Left cardiac atrium (tissue), 4 donors: ENCODE results near the gene DNAI2. TPM values are rescaled to one million over a fixed set of nuclear protein-coding genes. Genes with fewer than 3 reads are reported as not detected.
"Not testable (repeated sequence)": the region's sequence is repeated elsewhere in the genome, so short reads cannot be mapped to it uniquely, and the experiment has no call there.

Experiments used
- ATAC-seq, 2 donors: fragments of 200-7000 bp; cut with Tn5 transposase; one replicate each; pipeline ENCODE4 v1.9.1; 2020; ENCODE audit warnings: mild to moderate bottlenecking in 2 of 2, moderate library complexity in 2 of 2
- DNase-seq: peaks from one replicate; pipeline ENCODE4 v3.0.0-alpha.2; 2020
- intact Hi-C, 2 donors: fragments of 100-400 bp; cut with DNase I; formaldehyde crosslinking; loops; one replicate each; pipeline versions ENCODE4 v1.14.1 to v1.15.1; 2022 to 2023
- total RNA-seq, 2 donors: library from RNA; stranded (reverse); fragmentation: NEBNext Ultra II Directional; extraction: Animal tissue kit (Norgen Biotek cat#: 25700); gene quantifications; one replicate each; pipeline ENCODE4 v1.2.1, GENCODE V29; 2021
- donor health status: DM: no; HTN: yes; CAD: no.
- donor health status: DM: no; HTN: yes; CAD: no; lungs with severe emphysema.
- donor health status: DM: yes; HTN: yes; CAD: no.
- donor health status: Dilated cardiomyopathy.

Gene DNAI2
- total RNA-seq, 2 donors from 2014 or later: not detected

DNA sequence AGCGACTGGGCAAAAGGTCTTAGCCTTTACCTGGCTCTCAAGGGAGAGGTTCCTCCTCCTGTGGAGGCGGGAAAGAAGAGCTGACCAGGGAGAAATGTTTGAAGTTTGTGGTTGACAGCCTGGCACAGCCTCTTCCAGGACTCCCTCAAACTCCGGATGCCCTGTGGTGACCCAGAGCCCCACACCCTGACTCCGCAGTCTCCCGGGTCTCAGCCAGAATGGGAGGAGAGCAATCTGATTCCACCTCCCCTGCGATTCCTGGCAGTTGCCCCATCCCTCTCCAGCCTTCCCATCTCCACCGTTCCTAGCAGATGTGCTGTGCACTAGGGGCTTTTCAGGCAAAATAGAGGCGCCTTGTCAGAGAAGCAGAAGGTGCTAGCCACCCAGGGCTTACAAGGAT lies 5.5 kb upstream of the DNAI2 start:
- no peak for DNase-seq
- intact Hi-C loops: no loop called here
- ATAC-seq: no peak

DNA sequence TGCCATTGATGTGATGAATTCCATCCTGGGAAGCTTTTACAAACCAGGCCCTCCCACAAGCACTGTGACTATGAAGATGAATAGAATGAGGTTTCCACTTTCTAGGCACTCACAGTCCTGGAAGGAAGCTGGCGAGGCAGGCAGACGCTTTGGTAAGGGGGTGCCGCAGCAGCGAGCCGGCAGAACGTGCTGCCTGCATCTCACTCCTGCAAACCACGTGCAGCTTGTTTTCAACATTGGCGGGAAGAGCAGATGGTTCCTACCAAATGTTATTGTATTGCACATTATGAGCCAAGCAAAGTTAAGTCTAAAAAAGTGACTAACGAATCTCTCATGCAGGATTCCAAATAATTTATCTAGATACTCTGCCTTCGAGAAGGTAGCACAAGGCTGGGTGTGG lies 3.7 kb upstream of the DNAI2 start:
- ATAC-seq (no peak), DNase-seq (no peak)
- intact Hi-C loops: loop anchor here in 1 of 2 donors (10.0 kb wide), 1 partner anchor 56 kb away; the partner anchor contains the start of gene TTYH2

DNA sequence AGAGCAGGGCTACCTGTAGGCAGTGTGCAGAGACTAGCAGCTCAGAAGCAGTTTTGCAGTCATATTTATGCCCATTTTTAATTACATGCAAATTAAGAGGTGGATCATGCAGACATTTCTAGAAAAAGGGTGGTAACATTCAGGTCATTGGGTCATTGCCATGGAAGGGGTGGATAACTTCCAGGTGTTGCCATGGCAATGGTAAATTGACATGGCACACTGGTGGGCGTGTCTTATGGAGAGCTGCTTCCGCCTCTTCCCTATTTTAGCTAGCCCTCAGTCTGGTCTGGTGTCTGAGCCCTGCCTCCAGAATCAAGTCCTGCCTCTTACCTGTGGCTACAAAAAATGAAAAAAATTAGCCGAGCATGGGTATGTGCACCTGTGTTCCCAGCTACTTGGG lies 2.8 kb upstream of the DNAI2 start:
- ATAC-seq (no peak), DNase-seq (no peak)
- intact Hi-C loops: loop anchor here in 1 of 2 donors (10.0 kb wide), 1 partner anchor 56 kb away; the partner anchor contains the start of gene TTYH2

DNA sequence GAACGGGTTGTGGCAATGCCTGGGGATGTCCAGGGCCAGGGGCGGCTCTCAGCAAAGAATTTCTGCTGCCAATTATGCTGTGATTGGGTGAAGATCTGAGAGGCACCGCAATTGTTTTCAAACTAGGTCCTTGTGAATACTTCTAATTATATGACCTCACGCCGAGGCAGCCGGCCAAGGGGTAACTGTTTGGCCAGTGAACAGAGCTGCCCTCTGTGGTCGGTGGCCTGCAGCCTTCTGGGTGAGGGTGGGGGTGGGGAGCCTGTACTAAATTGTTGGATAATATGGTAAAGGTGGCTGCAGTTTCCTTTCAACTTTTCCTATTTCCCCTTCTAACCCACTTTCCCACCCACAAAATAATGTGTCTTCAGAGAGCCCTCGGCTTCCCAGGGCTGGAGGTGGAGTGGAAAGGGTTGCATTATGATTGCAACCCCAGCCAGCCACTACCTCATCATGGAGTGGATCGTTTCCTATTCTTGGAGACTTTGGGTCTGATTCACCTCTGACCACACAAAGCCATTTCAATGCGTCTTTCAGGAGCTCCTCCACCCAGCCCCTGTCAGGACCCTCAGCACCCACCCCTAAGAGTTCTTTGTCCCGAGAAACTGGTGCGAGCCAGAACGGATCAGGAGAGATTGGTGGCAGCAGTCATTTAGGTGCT lies 2.0 kb upstream of the DNAI2 start:
- DNase-seq (peak; percentile 82), ATAC-seq (peak in 1 of 2 donors; percentile 21)
- intact Hi-C loops: loop anchor here in 1 of 2 donors (10.0 kb wide), 1 partner anchor 57 kb away; the partner anchor contains the start of gene TTYH2

DNA sequence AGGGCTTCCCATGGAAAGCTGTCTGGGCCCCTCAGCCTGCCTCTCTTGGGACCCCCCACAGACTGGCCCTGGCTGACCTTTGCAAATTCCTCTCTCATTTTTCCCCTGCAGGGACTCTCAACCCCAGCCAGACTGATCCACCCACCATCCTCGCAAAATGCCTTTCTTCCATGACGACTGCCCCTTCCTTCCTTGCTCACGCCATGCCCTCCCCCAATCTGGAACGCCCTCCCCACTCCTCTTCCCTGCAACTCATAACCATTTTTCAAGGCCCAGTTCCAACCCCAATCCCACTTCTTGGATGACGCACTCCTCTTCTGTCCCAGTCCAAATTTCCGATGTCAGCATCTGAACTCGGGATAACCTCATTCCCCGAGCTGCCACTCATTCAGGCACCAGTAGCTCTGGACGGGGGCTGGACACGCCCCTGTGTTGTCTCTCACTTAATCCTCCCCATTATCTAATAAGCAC lies 1.3 kb upstream of the DNAI2 start:
- ATAC-seq: peak; percentile 28 to 53
- intact Hi-C loops: loop anchor here in 1 of 2 donors (10.0 kb wide), 1 partner anchor 58 kb away; the partner anchor contains the start of gene TTYH2
- peak; percentile 80 for DNase-seq

DNA sequence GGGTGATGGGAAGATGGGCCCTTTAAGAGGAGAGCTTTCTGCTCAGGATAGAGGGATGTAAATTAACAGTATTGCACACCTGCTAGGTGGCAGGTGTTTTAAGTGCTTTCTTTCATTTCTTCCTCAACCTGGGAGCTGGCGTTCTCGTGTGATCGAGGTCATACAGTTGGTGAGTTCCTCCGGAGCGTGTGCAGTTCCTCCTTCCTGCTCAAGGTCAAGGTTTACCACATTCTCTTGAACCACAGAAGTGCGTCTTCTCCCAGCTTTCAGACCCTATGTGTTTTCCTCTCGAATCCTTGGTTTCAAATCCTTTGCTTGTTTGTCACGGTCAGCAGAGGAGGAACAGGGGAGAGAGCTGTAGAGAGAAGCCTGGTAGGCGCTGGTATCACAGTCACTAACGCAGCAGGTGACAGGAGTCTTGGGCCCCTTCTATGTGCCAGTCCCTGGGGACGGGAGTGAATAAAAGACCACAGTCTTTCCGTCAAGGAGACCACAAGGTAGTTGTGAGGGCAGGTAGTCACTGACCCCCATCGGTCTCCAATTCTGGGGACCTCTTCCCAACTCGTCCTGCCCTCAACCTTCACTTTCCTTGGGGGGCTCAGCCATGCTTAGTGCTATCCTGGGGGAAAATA lies 791 bp downstream of the DNAI2 start:
- intact Hi-C loops: loop anchor here in 1 of 2 donors (10.0 kb wide), 1 partner anchor 60 kb away; the partner anchor contains the start of gene TTYH2
- no peak for DNase-seq
- ATAC-seq: no peak

DNA sequence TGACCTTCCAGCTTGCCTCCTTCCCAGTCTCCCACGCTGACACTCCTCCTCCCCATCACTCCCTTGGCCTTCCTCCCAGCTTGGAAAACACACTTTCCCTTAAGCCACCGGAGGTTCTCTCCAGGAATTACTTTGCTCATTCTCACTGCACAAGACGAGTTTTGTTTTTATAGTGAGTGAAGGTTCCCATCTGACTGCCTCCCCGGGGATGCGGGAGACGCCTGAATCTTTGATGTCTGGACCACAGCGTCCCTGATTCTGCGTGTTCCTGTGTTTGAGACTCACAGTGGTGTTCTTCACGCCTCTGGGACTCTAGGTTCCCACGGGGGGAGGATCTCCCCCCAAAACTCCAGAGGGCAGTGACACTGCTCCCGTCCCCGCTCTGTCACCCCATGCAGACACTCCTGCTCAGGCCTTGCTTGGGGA lies 2.0 kb downstream of the DNAI2 start:
- peak; percentile 66 to 73 for ATAC-seq
- peak; percentile 72 for DNase-seq
- intact Hi-C loops: loop anchor here in 1 of 2 donors (10.0 kb wide), 1 partner anchor 61 kb away; the partner anchor contains the start of gene TTYH2

DNA sequence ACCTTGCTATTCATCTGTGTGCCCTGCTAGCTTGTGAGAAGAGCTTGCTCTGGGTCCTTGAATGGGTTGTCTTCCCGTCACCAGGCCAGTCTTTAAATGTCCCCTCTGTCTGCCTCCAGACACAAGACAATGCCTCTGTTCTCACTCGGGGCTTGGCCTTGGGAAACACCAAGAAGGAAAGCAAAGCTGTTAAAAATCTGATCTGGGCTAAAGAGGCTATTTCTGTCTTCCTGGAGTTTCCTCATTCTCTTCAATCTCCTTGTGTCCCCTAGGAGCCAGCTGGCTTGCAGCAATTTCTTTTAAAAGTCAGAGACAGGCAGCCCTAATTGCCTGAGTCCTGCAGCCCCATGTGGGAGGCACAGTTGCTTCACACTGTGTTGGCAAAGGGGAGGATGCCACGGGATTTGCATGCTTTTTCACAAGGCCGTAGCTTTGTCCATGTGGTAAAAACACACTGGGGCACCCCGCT lies 2.5 kb downstream of the DNAI2 start:
- intact Hi-C loops: loop anchor here in 1 of 2 donors (10.0 kb wide), 1 partner anchor 62 kb away; the partner anchor contains the start of gene TTYH2
- DNase-seq (peak; percentile 60), ATAC-seq (peak; percentile 44 to 71)

DNA sequence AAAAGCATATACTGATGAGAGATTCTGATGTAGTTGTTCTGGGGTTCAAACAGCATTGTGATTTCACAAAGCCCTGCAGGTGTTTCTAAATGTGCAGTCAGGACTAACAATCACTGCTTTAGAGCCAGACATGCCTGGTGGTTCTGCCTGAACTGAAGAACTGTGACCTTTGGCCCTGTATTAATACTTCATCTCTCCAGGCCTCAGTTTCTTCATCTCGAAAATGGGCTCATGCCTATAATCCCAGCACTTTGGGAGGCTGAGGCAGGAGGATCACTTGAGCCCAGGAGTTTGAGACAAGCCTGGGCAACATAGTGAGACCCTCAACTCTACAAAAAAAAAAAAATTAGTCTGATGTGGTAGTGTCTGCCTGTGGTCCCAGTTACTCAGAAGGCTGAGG lies 3.9 kb downstream of the DNAI2 start:
- DNase-seq: no peak
- ATAC-seq: no peak
- intact Hi-C loops: loop anchor here in 1 of 2 donors (10.0 kb wide), 1 partner anchor 63 kb away; the partner anchor contains the start of gene TTYH2

DNA sequence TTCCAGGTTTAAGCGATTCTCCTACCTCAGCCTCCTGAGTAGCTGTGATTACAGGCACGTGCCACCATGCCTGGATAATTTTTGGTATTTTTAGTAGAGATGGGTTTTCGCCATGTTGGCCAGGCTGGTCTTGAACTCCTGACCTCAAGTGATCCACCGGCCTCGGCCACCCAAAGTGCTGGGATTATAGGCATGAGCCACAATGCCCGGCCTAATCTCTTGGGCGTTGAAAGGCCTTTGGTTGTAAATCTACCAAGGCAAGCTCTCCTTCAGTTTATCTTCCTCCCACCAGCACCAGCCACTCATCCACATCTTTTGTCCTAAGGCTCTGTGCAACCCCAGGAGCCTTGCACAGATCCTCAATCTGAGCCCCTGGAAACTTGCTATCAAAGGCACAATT lies 5.6 kb downstream of the DNAI2 start:
- not testable (repeated sequence) for ATAC-seq, DNase-seq
- intact Hi-C loops: loop anchor here in 1 of 2 donors (10.0 kb wide), 1 partner anchor 65 kb away; the partner anchor contains the start of gene TTYH2

DNA sequence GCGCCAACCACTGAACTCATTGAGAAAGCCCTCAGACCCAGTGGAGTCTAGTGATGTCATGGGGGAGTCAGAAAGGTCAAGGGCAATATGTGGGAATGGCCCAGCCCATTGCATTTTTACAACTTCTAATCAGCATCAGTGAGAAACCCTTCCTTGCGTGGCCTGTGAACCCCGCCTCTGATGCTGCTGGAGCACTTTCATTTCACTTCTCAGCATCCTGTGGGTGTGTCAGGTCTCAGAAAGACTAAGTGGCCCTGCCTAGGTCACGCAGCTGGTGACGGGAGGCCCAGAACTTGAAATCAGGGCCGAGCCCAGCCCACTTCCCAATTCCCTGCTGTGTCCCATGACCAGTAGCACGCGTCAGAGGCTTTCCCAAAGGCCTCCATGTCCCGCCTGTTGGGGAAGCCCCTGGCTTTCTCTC lies 6.1 kb downstream of the DNAI2 start:
- intact Hi-C loops: no loop called here
- peak; percentile 66 for DNase-seq
- ATAC-seq: no peak

DNA sequence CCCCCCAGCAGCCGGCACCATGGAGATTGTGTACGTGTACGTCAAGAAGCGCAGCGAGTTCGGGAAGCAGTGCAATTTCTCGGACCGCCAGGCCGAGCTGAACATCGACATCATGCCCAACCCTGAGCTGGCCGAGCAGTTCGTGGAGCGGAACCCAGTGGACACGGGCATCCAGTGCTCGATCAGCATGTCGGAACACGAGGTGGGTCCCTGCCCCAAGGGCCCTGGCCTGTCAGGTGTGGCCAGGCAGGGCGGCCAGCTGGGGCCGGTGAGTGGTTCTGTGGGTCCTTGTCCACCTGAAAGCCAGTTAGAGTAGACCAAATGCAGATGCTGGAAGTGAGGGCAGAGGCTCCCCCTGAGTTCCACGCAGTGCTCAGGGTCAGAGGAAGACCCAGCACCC lies 7.8 kb downstream of the DNAI2 start:
- DNase-seq (no peak), ATAC-seq (no peak)
- intact Hi-C loops: no loop called here

DNA sequence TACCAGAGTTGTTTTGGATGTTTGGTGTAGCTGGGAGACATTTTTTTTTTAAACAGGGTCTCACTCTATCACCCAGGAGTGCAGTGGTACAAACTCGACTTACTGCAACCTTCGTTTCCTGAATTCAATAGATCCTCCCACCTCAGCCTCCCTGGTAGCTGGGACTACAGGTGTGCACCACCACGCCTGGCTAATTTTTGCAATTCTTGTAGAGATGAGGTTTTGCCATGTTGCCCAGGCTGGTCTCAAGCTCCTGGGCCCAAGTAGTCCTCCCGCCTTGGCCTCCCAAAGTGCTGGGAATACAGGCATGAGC lies 8.2 kb downstream of the DNAI2 start:
- ATAC-seq, intact Hi-C loops, DNase-seq: not testable (repeated sequence)

DNA sequence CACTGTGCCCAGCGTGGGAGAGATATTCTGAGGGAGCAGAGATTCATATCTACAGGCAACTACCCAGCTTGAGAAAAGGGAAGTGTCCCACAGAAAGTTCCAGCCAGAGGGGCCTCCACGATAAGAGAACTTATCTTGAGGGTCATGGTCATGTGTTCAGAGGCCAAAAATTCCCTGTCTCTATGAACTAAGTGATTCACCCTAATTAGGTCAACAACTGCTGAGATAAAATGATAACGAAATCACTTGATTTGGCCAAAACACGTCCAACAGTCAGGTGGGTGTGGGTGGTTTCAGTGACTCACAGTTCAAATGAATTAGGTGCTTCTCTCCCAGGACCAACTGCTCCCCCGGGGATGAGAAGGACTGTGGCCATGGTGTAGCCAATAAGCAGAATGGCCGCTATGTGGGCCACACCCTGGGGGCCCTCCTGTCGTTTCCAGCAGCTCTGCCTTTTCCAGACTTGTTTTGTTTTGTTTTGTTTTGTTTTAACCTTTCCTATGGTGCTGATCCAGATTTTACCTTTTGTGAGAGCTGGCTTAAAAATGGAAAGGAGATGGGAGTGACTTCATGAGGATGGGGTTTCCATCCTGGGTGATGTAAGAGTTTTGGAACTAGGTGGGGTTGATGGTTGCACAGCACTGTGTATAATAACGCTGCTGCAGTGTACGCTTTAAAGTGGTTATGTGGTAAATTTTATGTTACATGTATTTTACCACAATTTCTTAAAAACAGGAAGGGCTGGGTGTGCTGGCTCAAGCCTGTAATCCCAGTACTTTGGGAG lies 8.7 kb downstream of the DNAI2 start:
- intact Hi-C loops: no loop called here
- ATAC-seq (peak; percentile 32 to 61), DNase-seq (no peak)

DNA sequence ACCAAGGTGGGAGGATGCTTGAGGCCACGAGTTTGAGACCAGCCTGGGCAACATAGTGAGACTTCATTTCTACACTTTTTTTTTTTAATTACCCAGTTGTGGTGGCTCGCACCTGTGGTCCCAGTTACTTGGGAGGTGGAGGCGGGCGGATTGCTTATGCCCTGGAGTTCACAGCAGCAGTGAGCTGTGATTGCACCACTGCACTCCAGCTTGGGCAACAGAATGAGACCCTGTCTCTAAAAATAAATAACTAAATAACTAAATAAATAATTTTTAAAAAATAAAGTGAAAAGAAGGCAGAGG lies 9.3 kb downstream of the DNAI2 start:
- DNase-seq: no peak
- intact Hi-C loops: no loop called here
- no peak for ATAC-seq

DNA sequence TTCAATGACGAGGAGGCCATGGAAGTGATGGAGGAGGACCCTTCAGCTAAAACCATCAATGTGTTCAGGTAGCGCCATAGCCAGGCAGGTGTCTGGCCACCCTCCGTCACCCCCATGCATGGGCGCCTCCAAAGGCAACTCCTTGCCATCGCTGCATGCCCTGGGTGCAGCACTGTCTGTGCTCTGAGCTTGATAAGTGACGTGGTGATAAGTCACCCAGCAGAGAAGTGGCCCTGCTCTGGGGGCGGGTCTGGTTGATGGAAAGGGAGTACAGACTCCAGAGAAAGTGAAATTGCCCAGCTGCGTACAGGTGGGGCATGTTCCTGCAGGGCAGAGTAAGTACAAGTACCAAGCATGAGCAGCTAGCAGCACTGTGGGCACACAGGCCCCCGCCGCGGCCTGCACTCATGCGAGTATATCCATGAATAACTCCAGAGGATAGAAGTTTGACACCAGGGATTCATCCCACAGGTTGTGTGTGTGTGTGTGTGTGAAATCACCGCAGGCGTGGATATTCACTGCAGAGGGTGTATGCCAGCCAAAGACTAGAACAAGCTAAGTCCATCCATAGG lies 13.1 kb downstream of the DNAI2 start:
- ATAC-seq: no peak
- DNase-seq: no peak

DNA sequence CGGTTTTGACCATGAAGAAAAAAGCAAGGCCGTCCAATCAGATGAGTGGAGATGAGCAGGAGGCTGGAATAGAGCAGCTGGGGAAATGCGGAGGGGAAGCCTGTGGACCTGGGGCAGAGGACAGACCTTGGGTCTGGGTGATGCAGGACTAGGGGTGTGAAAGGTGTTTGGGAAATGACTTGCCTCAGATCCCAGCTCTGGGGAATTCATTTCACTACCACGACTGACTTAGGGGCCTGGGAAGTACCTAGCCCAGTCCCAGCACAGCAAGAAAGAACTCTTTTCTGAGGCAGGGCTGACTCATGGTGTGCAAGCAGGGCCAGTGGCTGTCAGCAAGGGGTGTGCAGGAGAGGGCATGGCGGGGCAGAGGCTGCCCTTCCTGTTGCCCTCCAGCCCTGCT lies 14.8 kb downstream of the DNAI2 start:
- ATAC-seq (no peak), DNase-seq (no peak)
- intact Hi-C loops: no loop called here

More for the DNA sequence above, 13.1 kb downstream of the DNAI2 start:
- intact Hi-C loops: no loop called here

DNA sequence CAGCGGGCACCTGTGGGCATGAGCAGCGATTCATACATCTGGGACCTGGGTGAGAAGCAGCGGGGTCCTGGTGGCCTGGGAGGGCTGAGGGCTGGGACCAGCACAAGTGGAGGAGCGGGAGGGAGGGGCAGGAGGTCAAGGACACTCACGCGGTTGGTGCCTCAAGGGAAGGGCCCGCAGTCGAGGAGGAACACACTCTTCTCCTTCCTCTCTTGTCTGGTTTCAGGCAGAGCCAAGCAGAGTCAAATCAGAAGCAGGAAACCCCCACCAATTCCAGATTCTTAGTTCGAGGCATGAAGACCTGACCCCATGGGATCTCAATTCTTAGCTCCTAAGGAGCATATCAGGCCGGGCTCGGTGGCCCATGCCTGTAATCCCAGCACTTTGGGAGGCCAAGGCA lies 15.7 kb downstream of the DNAI2 start:
- intact Hi-C loops: loop anchor here in 1 of 2 donors (10.0 kb wide), 1 partner anchor 45 kb away; no protein-coding TSS in a partner anchor
- DNase-seq (no peak), ATAC-seq (no peak)

DNA sequence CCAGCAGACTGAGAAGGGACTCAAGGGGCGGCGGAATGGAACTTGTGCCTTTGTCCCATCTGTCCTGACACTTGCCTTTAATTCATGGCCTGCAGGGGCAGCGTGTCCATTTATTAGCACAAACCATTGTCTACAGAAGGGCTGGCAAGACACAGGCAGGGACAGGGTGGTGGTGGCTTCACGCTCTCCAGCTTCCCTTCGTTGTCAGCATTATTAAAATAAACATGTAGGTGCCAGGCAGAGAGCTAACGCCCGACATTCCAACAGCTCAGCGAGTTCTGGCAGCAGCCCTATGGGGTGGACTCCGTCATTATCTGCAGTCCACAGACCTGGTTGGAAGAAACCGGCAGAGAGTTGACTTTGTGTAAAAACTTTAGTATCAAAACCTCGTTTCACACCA lies 16.3 kb downstream of the DNAI2 start:
- ATAC-seq: peak; percentile 75 to 90
- intact Hi-C loops: loop anchor here in 1 of 2 donors (10.0 kb wide), 1 partner anchor 46 kb away; no protein-coding TSS in a partner anchor
- DNase-seq: peak; percentile 53
